IPS-18c (cell line): ENCODE results near the gene PDE6H.

Experiments used
- H3K4me3 ChIP-seq: 2 replicates; pipeline ENCODE4 v1.7.0; 2013; ENCODE audit warnings: low read depth, mild to moderate bottlenecking, low read length, moderate library complexity; ENCODE audit not compliant: insufficient read depth
- H3K9me3 ChIP-seq: one replicate; pipeline ENCODE4 v1.6.1; 2013; ENCODE audit warnings: mild to moderate bottlenecking, low read length, moderate library complexity; ENCODE audit not compliant: control insufficient read depth, insufficient read depth

PDE6H gene

DNA sequence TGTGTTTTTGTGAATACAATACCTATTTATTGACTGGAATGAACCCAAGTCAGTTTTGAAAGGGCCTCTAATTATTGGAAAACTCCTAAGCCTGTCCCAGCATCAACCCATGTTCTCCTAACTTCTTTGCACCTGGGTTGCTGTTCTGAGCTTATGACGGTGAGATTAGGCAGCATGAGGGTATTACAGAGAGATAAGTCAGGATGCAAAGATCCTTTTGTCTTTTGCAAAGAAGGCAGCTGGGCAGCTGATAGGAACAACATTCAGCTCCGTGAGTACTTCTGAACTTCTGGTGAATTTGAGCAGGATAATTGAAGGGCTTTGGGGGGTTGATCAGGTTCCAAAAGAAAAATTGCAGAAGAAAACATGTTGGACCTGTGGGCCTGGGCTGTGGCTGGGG lies at the start of gene PDE6H:
TSS of gene PDE6H (plus strand) at position 227 of the 400 bp plus-strand sequence. CDS start 4,971 bp downstream, outside the sequence.
- Histone ChIP-seq H3K4me3 (no peak within 1 kb of the TSS), H3K9me3 (no peaks in the 10 kb centered on the region)

DNA sequence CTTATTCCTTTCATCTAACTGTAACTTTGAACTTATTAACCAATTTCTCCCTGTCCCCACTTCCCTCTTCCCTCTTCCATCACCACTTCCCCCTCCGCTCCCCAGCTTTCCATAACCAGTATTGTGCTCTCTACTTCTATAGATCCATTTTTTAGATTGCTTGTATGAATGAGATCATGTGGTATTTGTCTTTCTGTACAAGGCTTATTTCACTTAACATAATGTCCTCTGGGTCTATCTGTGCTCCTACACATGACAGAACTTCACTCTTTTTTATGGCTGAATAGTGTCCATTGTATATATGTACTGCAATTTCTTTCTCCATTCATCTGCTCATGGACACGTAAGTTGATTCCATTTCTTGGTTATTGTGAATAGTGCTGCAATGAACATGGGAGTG lies 48.9 kb upstream of the PDE6H start:
- no peaks in the 10 kb centered on the region for H3K9me3 ChIP-seq
- H3K4me3 ChIP-seq = no peak overlapping the region

GRCh38 chr12:14924541-14924940 lies 48.3 kb upstream of the PDE6H start:
- H3K4me3 ChIP-seq = no peak overlapping the region

DNA sequence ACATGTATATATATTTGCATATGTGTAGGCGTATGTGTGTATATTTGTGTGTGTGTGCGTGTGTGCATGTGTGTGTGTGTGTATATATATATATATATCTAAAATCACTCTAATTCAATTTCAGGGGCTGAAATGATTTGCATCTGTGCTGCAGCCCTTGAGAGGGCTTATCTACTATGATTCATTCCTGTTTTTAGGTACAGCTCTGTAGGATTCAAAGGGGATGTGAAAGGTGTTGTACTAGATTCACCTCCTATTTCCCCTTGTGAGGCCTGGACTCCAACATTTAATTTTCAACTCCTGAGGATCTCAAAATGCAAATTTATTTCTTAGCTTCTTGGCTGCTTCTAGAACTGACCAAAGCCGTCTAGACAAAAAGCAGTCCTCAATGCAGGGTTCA lies 45.6 kb upstream of the PDE6H start:
- H3K4me3 ChIP-seq = no peak overlapping the region
- no peaks in the 10 kb centered on the region for H3K9me3 ChIP-seq

More at GRCh38 chr12:14924541-14924940, 48.3 kb upstream of the PDE6H start:
- H3K9me3 ChIP-seq = no peaks in the 10 kb centered on the region

- Histone ChIP-seq H3K4me3 (no peak overlapping the region), H3K9me3 (no peaks in the 10 kb centered on the region)
Measured at GRCh38 chr12:14928931-14929330, 43.9 kb upstream of the PDE6H start.

DNA sequence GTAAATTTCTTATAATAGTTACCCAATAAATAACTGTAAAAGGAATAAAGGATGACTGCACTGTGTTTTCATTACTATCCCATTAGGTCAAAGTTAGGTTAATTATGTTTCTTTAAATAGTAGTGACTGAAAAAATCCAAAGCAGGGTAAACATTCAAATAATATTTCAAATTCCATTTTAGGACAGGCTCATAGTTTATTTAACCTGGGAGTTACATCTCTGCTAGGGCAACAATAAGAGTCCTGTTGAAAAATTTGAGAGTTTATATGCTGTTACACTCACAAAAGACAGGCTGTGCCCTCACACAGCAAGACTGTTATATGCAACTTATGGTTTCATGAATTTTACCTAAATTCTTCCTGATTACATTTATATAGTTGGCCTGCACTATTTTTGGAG lies 42.5 kb upstream of the PDE6H start:
- Histone ChIP-seq H3K4me3 (no peak overlapping the region), H3K9me3 (no peaks in the 10 kb centered on the region)

DNA sequence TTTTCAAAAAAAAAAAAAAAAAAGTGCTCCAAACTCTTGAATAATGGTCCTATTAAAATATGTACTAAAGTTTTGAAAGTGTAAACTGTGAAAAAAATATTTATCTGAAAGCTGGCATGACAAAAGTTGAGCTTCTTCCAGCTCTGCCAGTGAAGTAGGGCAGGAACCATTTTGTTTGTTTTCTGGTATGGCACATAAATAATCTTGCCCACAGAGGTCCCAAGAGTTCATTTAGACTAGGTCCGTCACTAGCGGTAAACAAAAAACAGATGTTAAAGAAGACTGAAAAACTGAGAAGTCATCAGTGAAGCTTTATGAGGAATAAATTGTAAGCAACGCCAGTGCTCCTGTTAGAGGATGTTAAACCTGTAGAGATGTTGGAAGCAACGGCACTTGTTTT lies 41.5 kb upstream of the PDE6H start:
- Histone ChIP-seq H3K9me3 (no peaks in the 10 kb centered on the region), H3K4me3 (no peak overlapping the region)

- H3K4me3 ChIP-seq = no peak overlapping the region
- no peaks in the 10 kb centered on the region for H3K9me3 ChIP-seq
Measured at GRCh38 chr12:14931791-14932560, 40.9 kb upstream of the PDE6H start.

DNA sequence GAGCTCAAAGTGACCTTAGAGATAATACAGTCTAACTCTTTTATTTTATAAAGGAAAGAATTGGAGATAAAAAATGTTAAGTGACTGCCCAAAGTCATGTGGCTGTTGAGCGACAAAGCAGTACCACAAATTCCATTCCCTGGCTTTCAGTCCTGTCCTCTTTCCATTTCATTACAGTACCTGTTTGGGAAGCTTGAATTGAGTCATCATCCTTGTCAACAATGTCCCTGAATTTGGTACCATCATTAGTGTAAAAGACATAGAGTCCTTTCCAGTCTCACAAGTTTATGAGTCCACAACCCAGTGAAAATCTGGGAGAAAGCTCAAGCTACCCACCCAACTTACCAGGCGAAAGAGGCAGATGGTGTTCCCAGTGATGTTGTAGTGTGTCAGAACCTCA lies 38.3 kb upstream of the PDE6H start:
- H3K4me3 ChIP-seq = no peak overlapping the region

DNA sequence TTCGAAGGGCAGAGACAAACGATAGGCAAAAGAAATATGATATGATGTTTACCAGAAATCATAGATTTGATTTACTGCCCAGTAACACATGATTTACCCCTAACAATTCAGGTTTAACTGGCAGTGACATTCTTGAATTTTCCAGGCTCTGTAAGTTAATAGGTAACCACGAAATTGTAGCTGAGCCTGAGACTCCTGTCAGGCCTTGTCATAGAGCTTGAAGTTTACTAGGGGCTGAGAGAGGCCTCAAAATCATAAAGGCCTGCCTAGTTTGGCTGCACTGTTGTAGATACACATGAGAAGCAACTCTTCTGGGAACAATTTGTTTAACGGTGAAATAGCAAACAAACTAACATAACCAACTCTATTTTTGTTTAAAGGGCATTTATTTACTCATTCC lies 37.8 kb upstream of the PDE6H start:
- H3K4me3 ChIP-seq = no peak overlapping the region
- no peaks in the 10 kb centered on the region for H3K9me3 ChIP-seq

More for the DNA sequence above, 38.3 kb upstream of the PDE6H start:
- H3K9me3 ChIP-seq = no peaks in the 10 kb centered on the region

DNA sequence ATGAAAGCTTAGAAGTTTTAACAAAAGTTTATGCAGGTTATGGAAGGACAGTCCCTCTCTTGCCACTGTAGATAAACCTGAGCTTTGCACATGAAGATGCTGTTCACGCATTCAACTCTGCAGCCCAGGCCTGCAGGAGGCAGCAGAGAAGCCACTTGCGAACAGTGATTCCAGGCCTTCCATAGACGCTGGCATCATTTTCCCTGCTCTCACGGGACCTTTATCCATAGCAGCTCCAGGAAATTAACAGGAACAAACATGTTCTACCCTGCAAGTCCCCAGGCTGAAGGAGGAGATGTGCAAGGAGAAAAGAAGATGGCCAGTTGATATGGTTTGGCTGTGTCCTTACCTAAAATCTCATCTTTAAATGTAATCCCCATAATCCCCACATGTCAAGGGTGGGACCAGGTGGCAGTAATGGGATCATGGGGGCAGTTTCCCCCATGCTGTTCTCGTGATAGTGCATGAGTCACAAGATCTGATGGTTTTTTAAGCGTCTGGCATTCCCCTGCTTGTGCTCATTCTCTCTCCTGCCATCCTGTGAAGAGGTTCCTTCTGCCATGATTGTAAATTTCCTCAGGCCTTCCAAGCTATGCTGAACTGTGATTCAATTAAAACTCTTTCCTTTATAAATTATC lies 36.5 kb upstream of the PDE6H start:
- H3K9me3 ChIP-seq = no peaks in the 10 kb centered on the region
- no peak overlapping the region for H3K4me3 ChIP-seq

DNA sequence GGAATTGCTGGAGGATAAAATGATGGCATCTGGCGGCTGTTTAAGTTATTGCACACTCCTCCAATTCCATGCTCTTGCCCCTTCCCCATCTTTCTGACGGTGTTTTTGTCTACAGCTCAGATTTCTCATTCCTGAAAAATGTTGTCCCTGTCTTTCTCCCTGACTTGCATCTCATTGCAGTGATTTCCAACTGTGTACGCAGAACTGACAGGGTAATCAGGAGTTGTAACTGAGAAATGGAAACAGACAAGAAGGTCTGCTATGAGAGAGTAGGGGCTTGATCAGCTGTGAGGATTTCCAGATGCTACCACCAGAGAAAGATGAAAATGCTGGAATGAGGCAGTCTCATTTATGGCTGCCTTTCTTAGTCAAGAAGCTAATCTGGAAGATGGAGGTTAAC lies 35.8 kb upstream of the PDE6H start:
- Histone ChIP-seq H3K9me3 (no peaks in the 10 kb centered on the region), H3K4me3 (no peak overlapping the region)

- no peak overlapping the region for H3K4me3 ChIP-seq
- no peaks in the 10 kb centered on the region for H3K9me3 ChIP-seq
Measured at GRCh38 chr12:14937689-14938088, 35.2 kb upstream of the PDE6H start.

GRCh38 chr12:14938301-14938700 lies 34.5 kb upstream of the PDE6H start, which contains the start of gene ERP27:
ERP27 (minus strand) TSS chr12:14938537; CDS start chr12:14938508, 29 bp downstream.
- H3K4me3 ChIP-seq = no peak within 1 kb of the TSS

GRCh38 chr12:14941369-14941768 lies 31.5 kb upstream of the PDE6H start:
- no peak overlapping the region for H3K4me3 ChIP-seq
- no peaks in the 10 kb centered on the region for H3K9me3 ChIP-seq

More at GRCh38 chr12:14938301-14938700, 34.5 kb upstream of the PDE6H start, which contains the start of gene ERP27:
- H3K9me3 ChIP-seq = no peaks in the 10 kb centered on the region

- H3K9me3 ChIP-seq = no peaks in the 10 kb centered on the region
- H3K4me3 ChIP-seq = no peak overlapping the region
Measured at GRCh38 chr12:14942196-14942931, 30.5 kb upstream of the PDE6H start.

GRCh38 chr12:14946162-14946561 lies 26.7 kb upstream of the PDE6H start:
- Histone ChIP-seq H3K4me3 (no peak overlapping the region), H3K9me3 (no peaks in the 10 kb centered on the region)

DNA sequence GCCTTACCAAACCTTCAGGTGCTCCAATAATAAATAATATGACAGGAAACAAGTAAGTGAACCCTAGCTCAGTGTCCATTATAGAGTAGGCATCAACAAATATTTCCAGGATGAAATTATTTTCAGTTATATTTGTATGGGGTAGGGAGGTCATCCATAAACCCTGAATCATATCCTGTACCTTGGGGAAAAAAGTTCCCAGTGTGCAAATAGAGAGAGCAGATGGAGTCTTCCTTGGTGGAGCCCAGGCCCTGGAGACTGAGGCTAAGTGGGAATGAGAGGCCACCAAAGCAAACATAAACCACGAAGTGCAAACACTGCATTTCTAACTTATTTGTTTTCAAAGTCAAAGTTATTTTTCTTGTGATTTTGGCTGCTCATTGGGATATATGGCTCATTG lies 26.0 kb upstream of the PDE6H start:
- no peaks in the 10 kb centered on the region for H3K9me3 ChIP-seq
- H3K4me3 ChIP-seq = no peak overlapping the region
